OCI-LY1 (cell line): ENCODE results near the gene EFEMP1.

Experiments used
- H2AFZ ChIP-seq: fragments of 200-600 bp; sonication (generic), shearing (Covaris generic); 2 replicates; pipeline ENCODE4 v1.6.0; 2014; ENCODE audit warnings: antibody characterized with exemption, mild to moderate bottlenecking, low read length
- H3F3A ChIP-seq: fragments of 200-600 bp; sonication (generic), shearing (Covaris generic); 2 replicates; pipeline ENCODE4 v1.6.0; 2014; ENCODE audit warnings: mild to moderate bottlenecking, antibody characterized with exemption, low read length, moderate library complexity; ENCODE audit not compliant: insufficient read depth
- H3K27ac ChIP-seq: fragments of 200-600 bp; sonication (generic); 2 replicates; pipeline ENCODE4 v1.5.1; 2014; ENCODE audit warnings: low read length, mixed run types, mild to moderate bottlenecking, low read depth; ENCODE audit not compliant: poor library complexity, severe bottlenecking
- H3K27me3 ChIP-seq: fragments of 200-600 bp; sonication (generic); 2 replicates; pipeline ENCODE4 v1.6.0; 2014; ENCODE audit warnings: antibody characterized with exemption, mild to moderate bottlenecking, low read length, moderate library complexity; ENCODE audit not compliant: insufficient read depth
- H3K36me3 ChIP-seq: fragments of 200-600 bp; sonication (generic); 2 replicates; pipeline ENCODE4 v1.6.1; 2014; ENCODE audit warnings: mild to moderate bottlenecking, antibody characterized with exemption, low read length, moderate library complexity, mixed read lengths; ENCODE audit not compliant: insufficient read depth
- H3K4me1 ChIP-seq: fragments of 200-600 bp; sonication (generic); 2 replicates; pipeline ENCODE4 v1.5.1; 2014; ENCODE audit warnings: mild to moderate bottlenecking, low read length, moderate library complexity; ENCODE audit not compliant: insufficient read depth, severe bottlenecking
- H3K4me2 ChIP-seq: fragments of 200-600 bp; sonication (generic), shearing (Covaris generic); 2 replicates; pipeline ENCODE4 v1.6.1; 2014; ENCODE audit warnings: low read length
- H3K4me3 ChIP-seq: fragments of 200-600 bp; sonication (generic); 2 replicates; pipeline ENCODE4 v1.5.1; 2014; ENCODE audit warnings: low read length, low read depth, mild to moderate bottlenecking, mixed read lengths; ENCODE audit not compliant: poor library complexity, severe bottlenecking
- H3K79me2 ChIP-seq: fragments of 200-600 bp; shearing (Covaris generic); 2 replicates; pipeline ENCODE4 v1.6.1; 2016; ENCODE audit warnings: mixed run types, low read length, mixed read lengths; ENCODE audit not compliant: insufficient read depth
- H3K9ac ChIP-seq: fragments of 200-600 bp; sonication (generic), shearing (Covaris generic); 2 replicates; pipeline ENCODE4 v1.6.1; 2014; ENCODE audit warnings: mild to moderate bottlenecking, low read length, mixed read lengths
- H3K9me2 ChIP-seq: fragments of 200-600 bp; sonication (generic), shearing (Covaris generic); 2 replicates; pipeline ENCODE4 v1.6.1; 2014; ENCODE audit warnings: low read depth, mild to moderate bottlenecking, low read length, mixed read lengths
- H3K9me3 ChIP-seq: fragments of 200-600 bp; shearing (Covaris generic); 2 replicates; pipeline ENCODE4 v1.6.1; 2014; ENCODE audit warnings: low read length, mixed read lengths
- H4K20me1 ChIP-seq: fragments of 200-600 bp; sonication (generic), shearing (Covaris generic); 2 replicates; pipeline ENCODE4 v1.6.0; 2016; ENCODE audit warnings: mild to moderate bottlenecking, low read length; ENCODE audit not compliant: insufficient read depth
- EZH2 ChIP-seq: fragments of 200-600 bp; sonication (generic), shearing (Covaris generic); IDR thresholded peaks from 2 replicates; pipeline ENCODE4 v1.8.0; 2017; ENCODE audit warnings: borderline replicate concordance, mixed run types, mild to moderate bottlenecking, antibody characterized with exemption, low read length, moderate library complexity, mixed read lengths
- TF ChIP-seq, protein P1 (sequence below): fragments of 200-600 bp; sonication (generic), shearing (Covaris generic); IDR thresholded peaks from 2 replicates; pipeline ENCODE4 v1.5.1; 2017; ENCODE audit warnings: mild to moderate bottlenecking, antibody characterized with exemption, low read length, moderate library complexity, mixed read lengths

Gene EFEMP1

DNA sequence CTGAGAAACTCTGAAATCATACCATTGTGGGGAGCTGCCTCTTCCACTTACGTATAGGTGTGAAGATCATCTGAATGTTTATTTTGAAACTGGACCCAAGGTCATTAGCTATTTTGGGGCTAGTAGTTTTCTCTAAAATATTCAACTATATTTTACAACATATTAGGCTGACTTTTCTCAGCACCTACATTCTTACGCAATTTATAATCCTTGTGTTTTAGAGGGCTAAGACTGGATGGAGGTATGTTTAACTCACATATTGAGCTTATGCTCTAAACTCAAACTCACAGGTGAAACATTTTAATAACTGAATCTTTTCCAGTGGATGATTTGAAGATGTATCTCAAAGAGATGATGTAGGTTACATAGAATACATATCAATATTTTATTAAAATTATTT lies 49.2 kb downstream of the EFEMP1 start:
- no peaks in the 10 kb centered on the region for H3K79me2 ChIP-seq
- no peaks in the 10 kb centered on the region for H3K9me3 ChIP-seq
- no peak overlapping the region for H2AFZ ChIP-seq
- no peaks in the 10 kb centered on the region for H4K20me1 ChIP-seq
- H3K9ac ChIP-seq = no peak overlapping the region
- H3K9me2 ChIP-seq = no peaks in the 10 kb centered on the region
- H3K4me3 ChIP-seq = no peak overlapping the region
- no peak overlapping the region for H3K4me2 ChIP-seq
- no peaks in the 10 kb centered on the region for H3K4me1 ChIP-seq
- TF ChIP-seq, protein P1, sequence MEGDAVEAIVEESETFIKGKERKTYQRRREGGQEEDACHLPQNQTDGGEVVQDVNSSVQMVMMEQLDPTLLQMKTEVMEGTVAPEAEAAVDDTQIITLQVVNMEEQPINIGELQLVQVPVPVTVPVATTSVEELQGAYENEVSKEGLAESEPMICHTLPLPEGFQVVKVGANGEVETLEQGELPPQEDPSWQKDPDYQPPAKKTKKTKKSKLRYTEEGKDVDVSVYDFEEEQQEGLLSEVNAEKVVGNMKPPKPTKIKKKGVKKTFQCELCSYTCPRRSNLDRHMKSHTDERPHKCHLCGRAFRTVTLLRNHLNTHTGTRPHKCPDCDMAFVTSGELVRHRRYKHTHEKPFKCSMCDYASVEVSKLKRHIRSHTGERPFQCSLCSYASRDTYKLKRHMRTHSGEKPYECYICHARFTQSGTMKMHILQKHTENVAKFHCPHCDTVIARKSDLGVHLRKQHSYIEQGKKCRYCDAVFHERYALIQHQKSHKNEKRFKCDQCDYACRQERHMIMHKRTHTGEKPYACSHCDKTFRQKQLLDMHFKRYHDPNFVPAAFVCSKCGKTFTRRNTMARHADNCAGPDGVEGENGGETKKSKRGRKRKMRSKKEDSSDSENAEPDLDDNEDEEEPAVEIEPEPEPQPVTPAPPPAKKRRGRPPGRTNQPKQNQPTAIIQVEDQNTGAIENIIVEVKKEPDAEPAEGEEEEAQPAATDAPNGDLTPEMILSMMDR = no peak
- no peak for TF ChIP-seq EZH2
- no peak overlapping the region for H3K27ac ChIP-seq
- no peaks in the 10 kb centered on the region for H3F3A ChIP-seq
- H3K27me3 ChIP-seq = no peaks in the 10 kb centered on the region
- no peaks in the 10 kb centered on the region for H3K36me3 ChIP-seq

DNA sequence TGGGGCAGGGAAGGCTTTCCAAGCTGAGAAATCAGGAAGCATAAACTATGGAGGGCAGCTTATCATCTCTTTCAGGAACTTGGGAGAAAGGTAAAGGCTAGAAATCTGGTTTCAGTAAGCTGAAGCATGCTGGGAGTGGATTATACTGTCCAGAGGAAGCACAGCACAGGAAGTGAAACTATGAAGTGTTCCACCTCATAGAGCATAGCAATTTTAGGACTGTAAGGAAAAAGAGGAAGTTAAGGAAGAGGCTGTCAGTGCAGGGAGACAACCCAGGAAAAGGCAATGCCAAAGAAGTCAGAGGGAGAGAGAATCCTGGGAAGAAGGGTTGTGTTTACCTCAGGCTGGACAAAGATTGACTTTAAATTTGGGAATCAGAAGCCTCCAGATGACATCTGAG lies 51.9 kb downstream of the EFEMP1 start:
- no peaks in the 10 kb centered on the region for H3K9me2 ChIP-seq
- H3K9me3 ChIP-seq = no peaks in the 10 kb centered on the region
- H4K20me1 ChIP-seq = no peaks in the 10 kb centered on the region
- no peak overlapping the region for H3K4me3 ChIP-seq
- no peak overlapping the region for H3K4me2 ChIP-seq
- H3K79me2 ChIP-seq = no peaks in the 10 kb centered on the region
- no peaks in the 10 kb centered on the region for H3K27me3 ChIP-seq
- H3K36me3 ChIP-seq = no peaks in the 10 kb centered on the region
- no peak for TF ChIP-seq EZH2
- TF ChIP-seq, protein P1 = no peak
- no peak overlapping the region for H3K9ac ChIP-seq
- H3F3A ChIP-seq = no peaks in the 10 kb centered on the region
- no peaks in the 10 kb centered on the region for H3K4me1 ChIP-seq
- H3K27ac ChIP-seq = no peak overlapping the region
- no peak overlapping the region for H2AFZ ChIP-seq

DNA sequence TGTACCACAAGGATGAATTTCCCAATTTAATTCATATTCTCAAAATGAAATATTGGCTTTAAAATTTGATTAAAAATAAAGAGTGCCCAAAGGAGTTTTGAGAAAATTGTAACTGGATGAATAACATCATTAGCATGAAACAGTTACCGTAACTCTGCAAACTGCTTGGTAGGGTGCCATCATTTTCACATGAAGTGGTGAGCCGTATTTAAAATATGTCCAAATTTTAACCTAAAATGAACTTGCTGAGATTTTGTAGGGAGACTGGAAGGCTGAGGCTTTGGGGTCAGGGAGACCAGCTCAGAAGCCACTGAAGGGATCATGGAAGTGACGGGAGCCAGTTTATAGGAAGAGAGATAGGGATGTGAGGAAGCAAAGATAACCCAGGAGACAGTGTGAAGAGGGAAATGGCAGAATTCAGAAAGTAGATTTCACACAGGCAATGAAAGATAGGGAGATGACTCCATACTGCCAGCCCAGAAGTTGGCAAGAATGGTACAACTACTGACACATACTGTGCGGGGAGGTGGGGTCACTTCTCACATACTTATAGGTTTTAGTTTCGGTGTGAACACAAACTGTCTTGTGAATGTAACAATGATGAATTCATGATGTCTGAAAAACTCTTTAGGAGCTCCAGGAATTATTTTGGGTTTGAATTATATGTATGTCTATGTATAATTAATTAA lies 53.8 kb downstream of the EFEMP1 start:
- Histone ChIP-seq H3K36me3 (no peaks in the 10 kb centered on the region), H3K9me3 (no peaks in the 10 kb centered on the region), H3K79me2 (no peaks in the 10 kb centered on the region), H3F3A (no peaks in the 10 kb centered on the region), H3K9me2 (no peaks in the 10 kb centered on the region), H3K27me3 (no peaks in the 10 kb centered on the region), H2AFZ (no peak overlapping the region), H3K4me3 (no peak overlapping the region), H3K27ac (no peak overlapping the region), H3K4me2 (no peak overlapping the region), H4K20me1 (no peaks in the 10 kb centered on the region), H3K9ac (no peak overlapping the region), H3K4me1 (no peaks in the 10 kb centered on the region)
- no peak for TF ChIP-seq EZH2
- TF ChIP-seq, protein P1 = no peak
